Activated CD8-positive, alpha-beta T cell treated with anti-CD3 and anti-CD28 coated beads for 36 hours (primary cell): ENCODE measurements around the gene ZNF692. TPM values are rescaled to one million over a fixed set of nuclear protein-coding genes. Genes with fewer than 3 reads are reported as not detected.

Experiments used
- ATAC-seq: fragments of 200-7000 bp; cut with Tn5 transposase; one replicate; pipeline ENCODE4 v1.10.0; 2021; ENCODE audit warnings: mild to moderate bottlenecking, moderate library complexity
- CTCF ChIA-PET: fragments of 350-600 bp; sonication (Branson Sonifier 250); formaldehyde crosslinking; loops from one replicate; lab custom pipeline; 2021; ENCODE audit warnings: antibody characterized with exemption; lab: Charles Lee
- POLR2A ChIA-PET: fragments of 350-600 bp; sonication (Branson Sonifier 250); formaldehyde crosslinking; loops from one replicate; lab custom pipeline; 2021; ENCODE audit warnings: antibody characterized with exemption; lab: Charles Lee
- DNase-seq: peaks from one replicate; pipeline ENCODE4 v3.0.0-alpha.2; 2020
- H3K27ac Mint-ChIP-seq: one replicate; pipeline ENCODE4 v1.8.0; 2021; ENCODE audit warnings: mild to moderate bottlenecking, mixed read lengths
- H3K27me3 Mint-ChIP-seq: one replicate; pipeline ENCODE4 v1.8.0; 2021; ENCODE audit warnings: mixed read lengths
- H3K36me3 Mint-ChIP-seq: one replicate; pipeline ENCODE4 v1.8.0; 2021; ENCODE audit warnings: low read depth, mixed read lengths
- H3K4me1 Mint-ChIP-seq: one replicate; pipeline ENCODE4 v1.8.0; 2021; ENCODE audit warnings: low read depth, mixed read lengths
- H3K4me3 Mint-ChIP-seq: one replicate; pipeline ENCODE4 v1.8.0; 2021; ENCODE audit warnings: mild to moderate bottlenecking, moderate library complexity, mixed read lengths
- H3K9me3 Mint-ChIP-seq: one replicate; pipeline ENCODE4 v1.8.0; 2021; ENCODE audit warnings: mixed read lengths
- CTCF ChIP-seq: fragments of 200-600 bp; IDR thresholded peaks from one replicate; pipeline ENCODE4 v1.8.0; 2022; ENCODE audit warnings: antibody characterized with exemption, mild to moderate bottlenecking
- intact Hi-C: fragments of 100-400 bp; cut with micrococcal nuclease; formaldehyde crosslinking; loops from one replicate; pipeline ENCODE4 v1.10.0; 2022
- total RNA-seq, 2 experiments: library from RNA; stranded (reverse); gene quantifications; one replicate each; pipeline ENCODE4 v1.2.3, GENCODE V29; 2021

Gene ZNF692
- total RNA-seq, 2 experiments from 2014 or later, result 80.8 to 85.6 TPM

GRCh38 chr1:248850536-248851251 is 8.2 kb downstream of the ZNF692 start:
- ChIA-PET POLR2A (interaction anchor here (1.2 to 1.3 kb wide), 3 partner anchors 9 to 13 kb away, joined by 3 to 6 read pairs (median 3); no protein-coding TSS in a partner anchor), CTCF (no interaction called here)
- Mint-ChIP-seq H3K27ac (no peak overlapping the region), H3K36me3 (peaks cover 37% of the 10 kb centered on the region), H3K4me1 (no peaks in the 10 kb centered on the region), H3K4me3 (no peak overlapping the region), H3K27me3 (no peaks in the 10 kb centered on the region), H3K9me3 (no peaks in the 10 kb centered on the region)
- DNase-seq (no peak), ATAC-seq (no peak)
- no peak for TF ChIP-seq CTCF
- intact Hi-C loops, result no loop called here

GRCh38 chr1:248850124-248850523 is 8.8 kb downstream of the ZNF692 start:
- H3K36me3 Mint-ChIP-seq, result peaks cover 33% of the 10 kb centered on the region
- ATAC-seq, result no peak
- POLR2A ChIA-PET, result interaction anchor here (0.8 to 1.3 kb wide), 2 partner anchors 10 to 18 kb away, joined by 3 read pairs; no protein-coding TSS in a partner anchor
- no peak overlapping the region for H3K4me3 Mint-ChIP-seq
- TF ChIP-seq CTCF, result no peak
- H3K4me1 Mint-ChIP-seq, result no peaks in the 10 kb centered on the region
- no peak for DNase-seq
- H3K27ac Mint-ChIP-seq, result no peak overlapping the region
- intact Hi-C loops, result no loop called here
- no peaks in the 10 kb centered on the region for H3K27me3 Mint-ChIP-seq
- no peaks in the 10 kb centered on the region for H3K9me3 Mint-ChIP-seq
- CTCF ChIA-PET, result interaction anchor here (0.7 to 0.9 kb wide), 2 partner anchors 8 kb away, joined by 3 read pairs; no protein-coding TSS in a partner anchor

- Mint-ChIP-seq H3K4me3 (no peak overlapping the region), H3K27me3 (no peaks in the 10 kb centered on the region), H3K27ac (no peak overlapping the region), H3K4me1 (no peaks in the 10 kb centered on the region), H3K36me3 (peaks cover 29% of the 10 kb centered on the region), H3K9me3 (no peaks in the 10 kb centered on the region)
- no peak for TF ChIP-seq CTCF
- CTCF ChIA-PET, result interaction anchor here (0.7 to 0.9 kb wide), 2 partner anchors 8 kb away, joined by 3 read pairs; no protein-coding TSS in a partner anchor
- ATAC-seq (no peak), DNase-seq (no peak)
- POLR2A ChIA-PET, result interaction anchor here (0.8 to 1.3 kb wide), 2 partner anchors 10 to 18 kb away, joined by 3 read pairs; no protein-coding TSS in a partner anchor
- intact Hi-C loops, result no loop called here
These were observed 9.2 kb downstream of the ZNF692 start for GRCh38 chr1:248849637-248850036.

GRCh38 chr1:248849152-248849551 is 9.7 kb downstream of the ZNF692 start:
- no peak for ATAC-seq
- TF ChIP-seq CTCF, result no peak
- no peaks in the 10 kb centered on the region for H3K9me3 Mint-ChIP-seq
- peaks cover 29% of the 10 kb centered on the region for H3K36me3 Mint-ChIP-seq
- no peaks in the 10 kb centered on the region for H3K4me1 Mint-ChIP-seq
- no peak overlapping the region for H3K4me3 Mint-ChIP-seq
- no peaks in the 10 kb centered on the region for H3K27me3 Mint-ChIP-seq
- H3K27ac Mint-ChIP-seq, result no peak overlapping the region
- POLR2A ChIA-PET, result interaction anchor here (0.8 kb wide), 1 partner anchor 17 kb away, joined by 3 read pairs; no protein-coding TSS in a partner anchor
- DNase-seq, result no peak
- intact Hi-C loops, result no loop called here
- CTCF ChIA-PET, result interaction anchor here (0.9 kb wide), 1 partner anchor 7 kb away, joined by 3 read pairs; no protein-coding TSS in a partner anchor

- H3K9me3 Mint-ChIP-seq, result no peaks in the 10 kb centered on the region
- no peak for ATAC-seq
- H3K27me3 Mint-ChIP-seq, result no peaks in the 10 kb centered on the region
- no peaks in the 10 kb centered on the region for H3K4me1 Mint-ChIP-seq
- intact Hi-C loops, result no loop called here
- ChIA-PET POLR2A (no interaction called here), CTCF (no interaction called here)
- no peak for DNase-seq
- H3K36me3 Mint-ChIP-seq, result peaks cover 30% of the 10 kb centered on the region
- H3K27ac Mint-ChIP-seq, result peak overlapping the region; percentile 44
- H3K4me3 Mint-ChIP-seq, result no peak overlapping the region
- TF ChIP-seq CTCF, result no peak
These were observed 10.3 kb downstream of the ZNF692 start for GRCh38 chr1:248848602-248849001.
